ENCODE measurements around the gene KIFAP3. TPM values are rescaled to one million over a fixed set of nuclear protein-coding genes. Genes with fewer than 3 reads are reported as not detected.
"Not testable (repeated sequence)": the region's sequence is repeated elsewhere in the genome, so short reads cannot be mapped to it uniquely, and the experiment has no call there.

The KIFAP3 gene
- total and polyA plus RNA-seq, 7 experiments from 2014 or later: 8.9 to 23.8 (median 15.1) TPM

DNA sequence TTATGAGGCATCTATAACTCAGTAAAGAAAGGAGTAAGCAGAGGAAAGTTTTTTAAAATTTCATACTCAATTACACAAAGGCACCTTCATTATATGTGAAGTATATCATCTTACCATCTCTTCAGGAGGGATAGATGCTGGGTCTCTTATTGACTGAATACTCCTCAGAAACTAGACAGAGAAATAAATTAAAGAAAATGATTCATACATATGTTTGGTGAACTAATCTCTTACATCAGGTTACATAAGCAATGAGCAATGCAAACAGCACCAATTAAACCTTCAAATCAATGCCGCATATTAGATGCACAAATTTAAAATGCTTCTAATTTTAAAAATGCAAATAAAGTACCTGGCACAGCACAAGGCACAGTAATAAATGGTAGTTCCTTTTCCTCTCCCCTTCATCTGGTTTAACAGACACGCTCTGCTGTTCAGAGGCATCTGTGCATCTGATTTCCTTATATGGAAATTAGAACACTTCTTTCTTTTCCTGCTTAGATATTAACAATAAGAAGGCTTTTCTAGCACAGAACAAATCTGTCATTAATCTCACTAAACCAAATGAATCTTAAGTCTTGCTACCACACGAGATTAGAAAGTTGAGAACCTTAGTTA lies 200.8 kb downstream of the KIFAP3 start:
- intact Hi-C loops (cut with micrococcal nuclease): no loop called here
- Histone ChIP-seq H3K9me3 (ENCODE audit: control insufficient read depth in 2 of 3, low read length in 3 of 3) (no peaks in the 10 kb centered on the region), H3K27ac (ENCODE audit: low read depth, low read length) (no peak overlapping the region), H3K27me3 (ENCODE audit: control insufficient read depth in 2 of 2, insufficient read depth in 2 of 2, low read length in 2 of 2) (no peaks in the 10 kb centered on the region), H3K36me3 (ENCODE audit: control insufficient read depth in 2 of 3, insufficient read depth in 3 of 3, low read length in 3 of 3) (peaks cover 21 to 93% (median 41%) of the 10 kb centered on the region in 3 experiments), H3K4me1 (ENCODE audit: control insufficient read depth in 2 of 2, insufficient read depth in 2 of 2, low read length in 2 of 2) (no peaks in the 10 kb centered on the region), H3K4me3 (ENCODE audit: low read length) (no peak overlapping the region)
- H3K27ac Mint-ChIP-seq: peak overlapping the region in 1 of 9 donors; percentile 56
- no peaks in the 10 kb centered on the region for H3K27me3 Mint-ChIP-seq
- H3K9me3 Mint-ChIP-seq: peaks cover 0 to 11% (median 0%) of the 10 kb centered on the region in 11 donors
- ChIA-PET CTCF (no interaction called here), POLR2A (interaction anchor here (1.2 to 1.4 kb wide), 2 partner anchors 11 to 20 kb away, joined by 3 read pairs; partner anchors contain the start of gene SCYL3)
- ATAC-seq: no peak
- peaks cover 3 to 33% (median 20%) of the 10 kb centered on the region in 7 donors for H3K4me1 Mint-ChIP-seq
- DNase-seq: no peak
- H3K4me3 Mint-ChIP-seq: no peak overlapping the region
- peaks cover 25 to 85% (median 74%) of the 10 kb centered on the region in 5 donors for H3K36me3 Mint-ChIP-seq

DNA sequence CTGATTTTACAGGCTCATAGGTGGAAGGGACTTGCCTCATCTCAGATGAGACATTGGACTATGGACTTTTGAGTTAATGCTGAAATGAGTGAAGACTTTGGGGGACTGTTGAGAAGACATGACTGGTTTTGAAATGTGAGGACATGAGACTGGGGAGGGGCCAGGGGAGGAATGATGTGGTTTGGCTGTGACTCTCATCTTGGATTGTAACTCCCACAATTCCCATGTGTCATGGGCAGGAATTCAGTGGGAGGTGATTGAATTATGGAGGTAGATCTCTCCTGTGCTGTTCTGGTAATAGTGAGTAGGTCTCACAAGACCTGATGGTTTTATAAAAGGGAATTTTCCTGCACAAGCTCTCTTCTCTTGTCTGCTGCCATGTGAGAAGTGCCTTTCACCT lies 201.6 kb downstream of the KIFAP3 start:
- ATAC-seq (no peak), DNase-seq (no peak)
- H3K4me1 ChIP-seq (ENCODE audit: control insufficient read depth in 2 of 2, insufficient read depth in 2 of 2, low read length in 2 of 2): no peaks in the 10 kb centered on the region
- H3K27ac Mint-ChIP-seq: peak overlapping the region in 2 of 9 donors; percentile 16 to 85
- no peak overlapping the region for H3K27ac ChIP-seq (ENCODE audit: low read depth, low read length)
- peaks cover 4 to 30% (median 15%) of the 10 kb centered on the region in 7 donors for H3K4me1 Mint-ChIP-seq
- H3K9me3 Mint-ChIP-seq: peaks cover 0 to 11% (median 0%) of the 10 kb centered on the region in 11 donors
- H3K27me3 Mint-ChIP-seq: no peaks in the 10 kb centered on the region
- ChIA-PET CTCF (no interaction called here), POLR2A (interaction anchor here (1.2 to 1.4 kb wide), 2 partner anchors 12 to 20 kb away, joined by 3 read pairs; partner anchors contain the start of gene SCYL3)
- no peaks in the 10 kb centered on the region for H3K27me3 ChIP-seq (ENCODE audit: control insufficient read depth in 2 of 2, insufficient read depth in 2 of 2, low read length in 2 of 2)
- peaks cover 18 to 90% (median 47%) of the 10 kb centered on the region in 3 experiments for H3K36me3 ChIP-seq (ENCODE audit: control insufficient read depth in 2 of 3, insufficient read depth in 3 of 3, low read length in 3 of 3)
- H3K9me3 ChIP-seq (ENCODE audit: control insufficient read depth in 2 of 3, low read length in 3 of 3): no peaks in the 10 kb centered on the region
- H3K36me3 Mint-ChIP-seq: peaks cover 25 to 85% (median 78%) of the 10 kb centered on the region in 5 donors
- no peak overlapping the region for H3K4me3 ChIP-seq (ENCODE audit: low read length)
- intact Hi-C loops (cut with micrococcal nuclease): no loop called here
- no peak overlapping the region for H3K4me3 Mint-ChIP-seq

DNA sequence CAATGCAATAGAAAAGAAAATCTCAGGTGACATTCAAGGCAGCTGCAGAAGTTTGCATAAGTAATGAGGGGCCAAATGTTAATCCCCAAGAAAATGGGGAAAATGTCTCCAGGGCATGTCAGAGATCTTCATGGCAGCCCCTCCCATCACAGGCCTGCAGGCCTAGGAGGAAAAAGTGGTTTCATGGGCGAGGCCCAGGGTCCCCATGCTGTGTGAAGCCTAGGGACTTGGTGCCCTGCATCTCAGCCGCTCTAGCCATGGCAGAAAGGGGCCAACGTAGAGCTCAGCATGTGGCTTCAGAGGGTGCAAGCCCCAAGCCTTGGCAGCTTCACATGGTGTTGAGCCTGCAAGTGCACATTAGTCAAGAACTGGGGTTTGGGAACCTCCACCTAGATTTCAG lies 202.5 kb downstream of the KIFAP3 start:
- H3K27me3 Mint-ChIP-seq; H3K4me1 ChIP-seq (ENCODE audit: control insufficient read depth in 2 of 2, insufficient read depth in 2 of 2, low read length in 2 of 2); DNase-seq; CTCF ChIA-PET; H3K4me3 ChIP-seq (ENCODE audit: low read length); H3K27ac ChIP-seq (ENCODE audit: low read depth, low read length); ATAC-seq; intact Hi-C loops (cut with micrococcal nuclease); H3K4me3 Mint-ChIP-seq; H3K9me3 ChIP-seq (ENCODE audit: control insufficient read depth in 2 of 3, low read length in 3 of 3); H3K27me3 ChIP-seq (ENCODE audit: control insufficient read depth in 2 of 2, insufficient read depth in 2 of 2, low read length in 2 of 2): not testable (repeated sequence)
- Mint-ChIP-seq H3K4me1 (peaks cover 4 to 30% (median 14%) of the 10 kb centered on the region in 7 donors), H3K27ac (peak overlapping the region in 1 of 9 donors; percentile 5), H3K36me3 (peaks cover 25 to 87% (median 78%) of the 10 kb centered on the region in 5 donors), H3K9me3 (peaks cover 0 to 11% (median 0%) of the 10 kb centered on the region in 11 donors)
- H3K36me3 ChIP-seq (ENCODE audit: control insufficient read depth in 2 of 3, insufficient read depth in 3 of 3, low read length in 3 of 3): peaks cover 25 to 89% (median 47%) of the 10 kb centered on the region in 3 experiments
- POLR2A ChIA-PET: interaction anchor here (1.2 kb wide), 1 partner anchor 13 kb away, joined by 3 read pairs; no protein-coding TSS in a partner anchor

Other genes with a start within 250 kb of the KIFAP3 start
- gene SCYL3, start 180.8 kb downstream of the KIFAP3 start, total RNA-seq: 10 to 100 TPM in 4 of 5 experiments, 1 to 10 TPM in 1; 9.5 to 22.7 (median 17.3) TPM
- 10 to 100 TPM; 12.3 to 19.6 TPM for gene SCYL3, start 180.8 kb downstream of the KIFAP3 start, polyA plus RNA-seq
- not detected for gene NTMT2, start 71.3 kb upstream of the KIFAP3 start, total RNA-seq
- gene NTMT2, start 71.3 kb upstream of the KIFAP3 start, polyA plus RNA-seq: not detected